GM23338 (cell line): ENCODE results near the gene OR2F1. TPM values are rescaled to one million over a fixed set of nuclear protein-coding genes. Genes with fewer than 3 reads are reported as not detected.

Source experiments
- ATAC-seq: fragments of 200-7000 bp; cut with Tn5 transposase; 3 replicates; pipeline ENCODE4 v1.9.1; 2020
- DNase-seq: peaks from one replicate; pipeline ENCODE4 v3.0.0-alpha.2; 2015; ENCODE audit warnings: low spot score
- H2AFZ ChIP-seq: fragments of 200-600 bp; sonication (generic); 2 replicates; pipeline ENCODE4 v1.8.0; 2016; ENCODE audit warnings: antibody characterized with exemption, mild to moderate bottlenecking, moderate library complexity
- H3F3A ChIP-seq: fragments of 200-600 bp; sonication (generic); replicated peaks from 2 replicates; pipeline ENCODE4 v1.8.0; 2017; ENCODE audit warnings: antibody characterized with exemption, mixed run types, low read depth
- H3K27ac ChIP-seq: fragments of 200-600 bp; sonication (generic); 2 replicates; pipeline ENCODE4 v1.6.1; 2016; ENCODE audit warnings: low read depth
- H3K27me3 ChIP-seq: fragments of 200-600 bp; sonication (generic); 2 replicates; pipeline ENCODE4 v1.8.0; 2016; ENCODE audit warnings: mild to moderate bottlenecking, mixed run types, moderate library complexity; ENCODE audit not compliant: insufficient read depth
- H3K36me3 ChIP-seq: fragments of 200-600 bp; sonication (generic); 2 replicates; pipeline ENCODE4 v1.8.0; 2016; ENCODE audit warnings: mild to moderate bottlenecking; ENCODE audit not compliant: insufficient read depth
- H3K4me1 ChIP-seq: fragments of 200-600 bp; sonication (generic); 2 replicates; pipeline ENCODE4 v1.8.0; 2016; ENCODE audit warnings: mild to moderate bottlenecking, moderate library complexity; ENCODE audit not compliant: insufficient read depth
- H3K4me2 ChIP-seq: fragments of 200-600 bp; sonication (generic); 2 replicates; pipeline ENCODE4 v1.7.1; 2017; ENCODE audit warnings: mixed run types
- H3K4me3 ChIP-seq: fragments of 200-600 bp; sonication (generic); 2 replicates; pipeline ENCODE4 v1.6.1; 2016; ENCODE audit warnings: mixed run types
- H3K79me2 ChIP-seq: fragments of 200-600 bp; sonication (generic); replicated peaks from 2 replicates; pipeline ENCODE4 v1.8.0; 2017; ENCODE audit warnings: mild to moderate bottlenecking; ENCODE audit not compliant: insufficient read depth
- H3K9me2 ChIP-seq: fragments of 200-600 bp; sonication (generic); 2 replicates; pipeline ENCODE4 v1.8.0; 2017; ENCODE audit not compliant: insufficient read depth
- H4K20me1 ChIP-seq: fragments of 200-600 bp; sonication (generic); replicated peaks from 2 replicates; pipeline ENCODE4 v1.8.0; 2017; ENCODE audit warnings: mild to moderate bottlenecking; ENCODE audit not compliant: insufficient read depth
- H3K27ac Mint-ChIP-seq: 2 replicates; pipeline ENCODE4 v1.8.0; 2020; ENCODE audit warnings: inconsistent platforms, mild to moderate bottlenecking, moderate library complexity, mixed read lengths
- H3K27me3 Mint-ChIP-seq: 3 replicates; pipeline ENCODE4 v1.8.0; 2022; ENCODE audit warnings: low read depth, mild to moderate bottlenecking, moderate library complexity, mixed read lengths, inconsistent platforms; ENCODE audit not compliant: insufficient read depth, poor library complexity
- H3K36me3 Mint-ChIP-seq: 3 replicates; pipeline ENCODE4 v1.8.0; 2021; ENCODE audit warnings: low read depth, mild to moderate bottlenecking, inconsistent platforms, moderate library complexity, mixed read lengths
- H3K4me1 Mint-ChIP-seq: 3 replicates; pipeline ENCODE4 v1.8.0; 2020; ENCODE audit warnings: mild to moderate bottlenecking, inconsistent platforms, mixed read lengths
- H3K4me3 Mint-ChIP-seq: 3 replicates; pipeline ENCODE4 v1.8.0; 2021; ENCODE audit warnings: moderate library complexity, mild to moderate bottlenecking, inconsistent platforms, mixed read lengths
- H3K9me3 Mint-ChIP-seq: 3 replicates; pipeline ENCODE4 v1.8.0; 2020; ENCODE audit warnings: moderate library complexity, mild to moderate bottlenecking, inconsistent platforms, mixed read lengths
- CREB1 ChIP-seq: fragments of 250-450 bp; sonication (Bioruptor Pico); IDR thresholded peaks from 2 replicates; pipeline ENCODE4 v1.5.0; 2020; ENCODE audit warnings: low read depth, mild to moderate bottlenecking, moderate library complexity
- ETS1 ChIP-seq: IDR thresholded peaks from 2 replicates; pipeline ENCODE4 v1.6.1; 2016; ENCODE audit warnings: antibody characterized with exemption
- EZH2phosphoT487 ChIP-seq: fragments of 200-600 bp; sonication (generic); IDR thresholded peaks from one replicate; pipeline ENCODE4 v1.8.1; 2018; ENCODE audit warnings: antibody characterized with exemption; ENCODE audit not compliant: unreplicated experiment
- JUNB ChIP-seq: IDR thresholded peaks from one replicate; pipeline ENCODE4 v1.6.1; 2016; ENCODE audit warnings: antibody characterized with exemption; ENCODE audit not compliant: unreplicated experiment
- NANOG ChIP-seq: IDR thresholded peaks from 2 replicates; pipeline ENCODE4 v1.6.1; 2016; ENCODE audit warnings: antibody characterized with exemption, borderline replicate concordance
- REST ChIP-seq: IDR thresholded peaks from one replicate; pipeline ENCODE4 v1.6.1; 2018; ENCODE audit warnings: antibody characterized with exemption; ENCODE audit not compliant: unreplicated experiment
- STAT1 ChIP-seq: IDR thresholded peaks from one replicate; pipeline ENCODE4 v1.6.1; 2016; ENCODE audit warnings: antibody characterized with exemption; ENCODE audit not compliant: unreplicated experiment
- ZNF114 ChIP-seq: fragments of 250-450 bp; sonication (Bioruptor Pico); IDR thresholded peaks from 2 replicates; pipeline ENCODE4 v1.5.0; 2020; ENCODE audit warnings: mild to moderate bottlenecking, moderate library complexity
- ZNF331 ChIP-seq: fragments of 250-450 bp; sonication (Bioruptor Pico); IDR thresholded peaks from 2 replicates; pipeline ENCODE4 v1.5.0; 2020; ENCODE audit warnings: low read depth, mild to moderate bottlenecking, moderate library complexity
- polyA plus RNA-seq: library from polyadenylated mRNA; unstranded; fragments of >200 nt; fragmentation: Nextera tagmentation; extraction: Ambion mirVana; gene quantifications from 2 replicates; pipeline ENCODE4 v1.2.1, GENCODE V29; 2016
- total RNA-seq: library from RNA; depleted of rRNA; stranded (reverse); fragments of >200 nt; shearing (Covaris generic); gene quantifications from 2 replicates; pipeline ENCODE4 v1.2.3, GENCODE V29; 2014

OR2F1 gene
- total and polyA plus RNA-seq, 2 experiments from 2014 or later = not detected

GRCh38 chr7:143973870-143974416, 19.3 kb downstream of the OR2F1 start:
- H3K36me3 Mint-ChIP-seq = no peaks in the 10 kb centered on the region
- no peaks in the 10 kb centered on the region for H3K4me1 Mint-ChIP-seq
- no peak overlapping the region for H3K4me2 ChIP-seq
- H3K27ac ChIP-seq = no peak overlapping the region
- H2AFZ ChIP-seq = peak overlapping the region; percentile 11; the same call in 1 of the 2 replicates
- no peak for DNase-seq
- TF ChIP-seq ZNF114 (CRISPR knock-in tag) = no peak
- no peak for TF ChIP-seq EZH2phosphoT487
- TF ChIP-seq ZNF331 (CRISPR knock-in tag) = no peak
- no peak for TF ChIP-seq JUNB
- no peak for TF ChIP-seq ETS1
- no peak for TF ChIP-seq CREB1 (CRISPR knock-in tag)
- no peaks in the 10 kb centered on the region for H3K79me2 ChIP-seq
- H3K4me1 ChIP-seq = no peaks in the 10 kb centered on the region
- H3F3A ChIP-seq = no peaks in the 10 kb centered on the region
- no peaks in the 10 kb centered on the region for H3K27me3 Mint-ChIP-seq
- no peak overlapping the region for H3K4me3 ChIP-seq
- H3K27me3 ChIP-seq = no peaks in the 10 kb centered on the region
- H4K20me1 ChIP-seq = no peaks in the 10 kb centered on the region
- H3K27ac Mint-ChIP-seq = no peak overlapping the region
- H3K36me3 ChIP-seq = no peaks in the 10 kb centered on the region
- no peak overlapping the region for H3K4me3 Mint-ChIP-seq
- H3K9me2 ChIP-seq = peaks cover 3% of the 10 kb centered on the region; the same call in 1 of the 2 replicates
- peaks cover 6% of the 10 kb centered on the region; the same call in 2 of the 3 replicates for H3K9me3 Mint-ChIP-seq
- ATAC-seq = no peak

- H3K27ac Mint-ChIP-seq = no peak overlapping the region
- TF ChIP-seq ETS1 (no peak), EZH2phosphoT487 (no peak), REST (no peak), STAT1 (no peak), NANOG (no peak)
- Histone ChIP-seq H4K20me1 (no peaks in the 10 kb centered on the region), H3K36me3 (no peaks in the 10 kb centered on the region), H3K79me2 (no peaks in the 10 kb centered on the region), H3K4me1 (no peaks in the 10 kb centered on the region), H2AFZ (peak overlapping the region; percentile 11; the same call in 1 of the 2 replicates), H3K4me3 (no peak overlapping the region), H3K4me2 (no peak overlapping the region), H3F3A (no peaks in the 10 kb centered on the region), H3K9me2 (peaks cover 3% of the 10 kb centered on the region; the same call in 1 of the 2 replicates), H3K27me3 (no peaks in the 10 kb centered on the region), H3K27ac (no peak overlapping the region)
- no peaks in the 10 kb centered on the region for H3K27me3 Mint-ChIP-seq
- H3K4me3 Mint-ChIP-seq = no peak overlapping the region
- no peak for DNase-seq
- H3K36me3 Mint-ChIP-seq = no peaks in the 10 kb centered on the region
- peaks cover 6% of the 10 kb centered on the region; the same call in 2 of the 3 replicates for H3K9me3 Mint-ChIP-seq
- H3K4me1 Mint-ChIP-seq = no peaks in the 10 kb centered on the region
- ATAC-seq = no peak
Measured at GRCh38 chr7:143974459-143974858, 19.8 kb downstream of the OR2F1 start.
